Activated naive CD4-positive, alpha-beta T cell treated with Interleukin-2 at 50 U/mL for 16 hours (primary cell): ENCODE data around the gene CHCHD6.

Source experiments
- DNase-seq: peaks from one replicate; pipeline ENCODE4 v3.0.0-alpha.2; 2020

CHCHD6 gene

GRCh38 chr3:126983653-126984390, 279.8 kb downstream of the CHCHD6 start:
- DNase-seq: peak; percentile 42

DNA sequence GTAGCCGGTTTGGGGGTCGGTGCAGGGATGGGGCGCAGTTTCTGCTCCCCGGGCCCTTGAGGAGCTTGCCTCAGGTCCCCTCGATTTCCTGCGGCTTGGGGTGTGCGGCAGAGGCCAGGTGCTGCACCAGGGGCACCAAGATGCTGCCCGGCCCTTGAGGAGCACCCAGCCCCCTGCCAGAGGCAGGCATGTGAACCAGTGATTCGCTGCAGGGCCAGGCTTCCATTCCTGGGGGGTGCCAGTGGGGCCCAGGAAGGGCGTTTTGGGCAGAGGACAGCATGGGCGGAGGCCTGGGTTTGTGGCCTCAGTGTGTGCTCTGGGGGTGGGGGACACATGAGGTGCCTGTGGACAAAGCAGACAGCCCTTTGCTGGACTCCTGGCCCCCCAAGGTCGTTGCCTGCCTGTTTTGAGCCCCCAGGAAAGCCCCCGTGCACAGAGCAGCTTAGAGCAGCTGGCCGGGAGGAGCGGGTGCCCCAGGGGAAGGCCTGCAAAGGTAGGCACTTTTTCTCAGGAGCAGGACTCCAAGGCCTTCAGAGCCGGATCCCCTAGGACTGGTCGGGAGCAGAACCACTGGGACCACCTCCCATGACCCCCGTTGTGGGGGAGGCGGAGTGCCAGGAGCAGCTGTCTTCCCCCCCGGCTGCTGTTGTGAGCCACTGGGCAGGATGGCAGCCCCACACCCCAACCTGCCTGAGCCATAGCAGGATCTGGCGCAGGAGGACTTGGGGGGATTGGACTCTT, 280.5 kb downstream of the CHCHD6 start:
- DNase-seq: no peak

DNA sequence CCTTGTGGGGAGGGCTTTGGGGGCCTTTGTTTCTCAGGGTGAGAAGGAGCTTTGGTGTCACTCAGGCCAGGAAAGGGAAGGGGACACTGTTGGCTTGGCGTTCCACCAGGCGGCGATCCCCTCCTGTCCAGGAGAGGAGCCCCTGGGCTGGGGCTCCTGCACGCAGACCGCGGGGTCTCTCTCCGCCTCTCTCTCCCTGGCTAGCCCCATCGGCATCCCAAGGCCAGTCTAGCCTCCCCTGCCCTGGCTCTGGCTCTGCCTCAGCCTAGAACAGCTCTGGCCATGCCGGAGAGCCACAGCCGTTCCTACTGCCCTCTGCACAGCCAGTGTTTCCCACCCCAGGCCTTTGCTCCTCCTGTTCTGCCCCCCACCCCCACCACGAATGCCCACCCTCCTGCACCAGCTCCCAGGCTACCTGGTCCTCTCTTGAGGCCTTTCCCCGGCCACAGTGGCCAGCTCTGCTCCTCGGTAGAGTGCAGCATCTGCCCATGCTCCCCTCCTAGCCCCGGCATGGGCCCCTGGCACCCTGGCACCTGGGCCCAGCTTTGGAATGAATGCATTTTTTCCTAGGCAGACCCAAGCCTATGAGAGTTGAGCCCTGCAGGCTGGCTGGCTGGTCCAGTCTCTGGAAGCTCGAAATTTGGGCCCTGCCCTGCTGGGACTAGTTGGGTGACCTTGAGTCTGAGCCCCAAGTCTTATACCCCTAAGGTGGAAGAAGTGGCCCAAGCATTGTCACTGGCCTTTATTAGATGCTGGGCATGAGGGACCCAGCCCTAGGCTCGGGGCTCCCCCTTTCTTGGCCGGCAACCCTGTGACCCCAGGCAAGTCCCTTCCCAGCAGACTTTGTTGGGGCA, 281.3 kb downstream of the CHCHD6 start:
- no peak for DNase-seq

DNA sequence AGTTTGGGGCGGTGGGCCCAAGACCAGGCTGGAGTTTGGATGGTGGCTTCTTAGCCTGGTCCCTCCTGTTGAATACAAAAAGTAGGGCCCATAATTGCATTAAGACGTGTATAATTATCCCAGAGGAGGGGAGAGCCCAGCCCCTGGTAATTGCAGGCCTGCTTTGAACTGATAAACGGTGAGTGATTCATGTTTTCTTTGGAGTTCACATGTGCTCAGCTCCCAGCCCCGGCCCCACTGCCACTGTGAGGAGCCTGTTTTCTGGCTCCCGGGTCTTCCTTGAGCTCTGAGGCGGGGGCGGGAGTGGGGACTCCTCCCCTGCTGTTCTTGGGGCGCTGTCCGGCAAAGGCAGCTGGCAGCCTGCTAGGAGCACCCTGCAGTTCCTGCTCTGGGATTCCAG, 282.0 kb downstream of the CHCHD6 start:
- DNase-seq: no peak

GRCh38 chr3:126987129-126987528, 283.1 kb downstream of the CHCHD6 start:
- DNase-seq: no peak

DNA sequence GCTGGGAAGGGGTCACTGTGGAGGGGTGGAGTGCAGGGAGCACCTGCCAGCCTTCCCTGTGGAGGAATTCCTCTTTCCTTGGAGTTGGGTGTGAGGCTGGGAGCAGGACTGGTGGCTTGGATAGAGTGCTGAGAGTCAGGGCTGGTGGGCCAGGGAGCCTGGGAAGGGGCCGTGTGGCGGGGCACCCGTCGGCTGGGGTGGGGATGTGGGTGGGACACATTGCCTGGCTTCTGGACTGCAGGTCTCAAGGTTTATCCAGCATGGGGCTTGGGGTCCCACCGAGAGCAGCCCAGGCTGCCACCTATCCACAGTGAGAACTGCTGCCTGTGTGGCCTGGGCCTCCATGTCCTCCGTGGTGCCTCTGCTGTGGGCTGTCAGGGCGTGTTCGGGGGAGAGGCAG, 283.6 kb downstream of the CHCHD6 start:
- DNase-seq: no peak

DNA sequence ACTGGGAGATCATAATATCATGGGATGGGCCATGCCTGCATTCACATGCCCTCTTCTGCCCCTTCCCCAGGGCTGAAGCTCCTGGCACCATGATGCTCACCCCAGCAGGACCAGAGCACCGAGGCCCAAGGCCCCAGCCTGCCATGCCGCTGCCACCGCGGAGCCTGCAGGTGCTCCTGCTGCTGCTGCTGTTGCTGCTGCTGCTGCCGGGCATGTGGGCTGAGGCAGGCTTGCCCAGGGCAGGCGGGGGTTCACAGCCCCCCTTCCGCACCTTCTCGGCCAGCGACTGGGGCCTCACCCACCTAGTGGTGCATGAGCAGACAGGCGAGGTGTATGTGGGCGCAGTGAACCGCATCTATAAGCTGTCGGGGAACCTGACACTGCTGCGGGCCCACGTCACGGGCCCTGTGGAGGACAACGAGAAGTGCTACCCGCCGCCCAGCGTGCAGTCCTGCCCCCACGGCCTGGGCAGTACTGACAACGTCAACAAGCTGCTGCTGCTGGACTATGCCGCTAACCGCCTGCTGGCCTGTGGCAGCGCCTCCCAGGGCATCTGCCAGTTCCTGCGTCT, 284.5 kb downstream of the CHCHD6 start:
- DNase-seq: no peak

DNA sequence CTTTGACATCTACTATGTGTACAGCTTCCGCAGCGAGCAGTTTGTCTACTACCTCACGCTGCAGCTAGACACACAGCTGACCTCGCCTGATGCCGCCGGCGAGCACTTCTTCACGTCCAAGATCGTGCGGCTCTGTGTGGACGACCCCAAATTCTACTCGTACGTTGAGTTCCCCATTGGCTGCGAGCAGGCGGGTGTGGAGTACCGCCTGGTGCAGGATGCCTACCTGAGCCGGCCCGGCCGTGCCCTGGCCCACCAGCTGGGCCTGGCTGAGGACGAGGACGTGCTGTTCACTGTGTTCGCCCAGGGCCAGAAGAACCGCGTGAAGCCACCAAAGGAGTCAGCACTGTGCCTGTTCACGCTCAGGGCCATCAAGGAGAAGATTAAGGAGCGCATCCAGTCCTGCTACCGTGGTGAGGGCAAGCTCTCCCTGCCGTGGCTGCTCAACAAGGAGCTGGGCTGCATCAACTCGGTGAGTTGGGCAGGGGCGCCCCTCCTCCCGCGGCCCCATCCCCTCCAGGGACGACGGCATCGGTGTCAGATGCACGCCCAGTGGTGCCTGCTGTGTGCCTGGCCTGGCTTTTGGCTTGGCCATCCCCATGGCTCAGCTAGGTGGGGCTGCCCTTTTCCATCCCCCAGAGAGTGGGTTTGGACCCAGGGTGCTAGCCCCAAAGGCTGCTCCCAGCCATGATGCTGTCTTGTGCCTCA, 285.4 kb downstream of the CHCHD6 start:
- DNase-seq: no peak

GRCh38 chr3:126990024-126990700, 286.1 kb downstream of the CHCHD6 start:
- DNase-seq: no peak

DNA sequence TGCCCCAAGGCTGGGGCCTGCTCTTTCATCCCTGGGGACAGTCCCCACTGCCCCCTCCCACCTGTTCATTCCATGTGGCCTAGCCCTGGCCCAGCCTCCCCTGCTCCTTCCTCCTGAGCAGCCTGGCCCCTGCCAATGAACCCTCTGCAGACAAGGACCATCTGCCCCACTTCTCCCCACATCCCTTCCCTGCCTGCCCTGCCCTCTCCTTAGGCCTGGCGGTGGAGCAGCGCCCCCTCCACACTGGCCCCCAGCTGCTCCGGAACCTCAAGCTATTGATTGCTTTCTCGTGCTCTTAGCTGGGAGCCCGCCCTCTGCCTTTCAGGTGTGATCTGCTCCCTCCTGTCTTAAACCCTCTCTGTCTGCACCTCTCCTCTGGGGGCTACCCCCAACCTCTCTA, 286.9 kb downstream of the CHCHD6 start:
- no peak for DNase-seq

- DNase-seq: no peak
Measured at GRCh38 chr3:126991366-126992200, 287.5 kb downstream of the CHCHD6 start.

DNA sequence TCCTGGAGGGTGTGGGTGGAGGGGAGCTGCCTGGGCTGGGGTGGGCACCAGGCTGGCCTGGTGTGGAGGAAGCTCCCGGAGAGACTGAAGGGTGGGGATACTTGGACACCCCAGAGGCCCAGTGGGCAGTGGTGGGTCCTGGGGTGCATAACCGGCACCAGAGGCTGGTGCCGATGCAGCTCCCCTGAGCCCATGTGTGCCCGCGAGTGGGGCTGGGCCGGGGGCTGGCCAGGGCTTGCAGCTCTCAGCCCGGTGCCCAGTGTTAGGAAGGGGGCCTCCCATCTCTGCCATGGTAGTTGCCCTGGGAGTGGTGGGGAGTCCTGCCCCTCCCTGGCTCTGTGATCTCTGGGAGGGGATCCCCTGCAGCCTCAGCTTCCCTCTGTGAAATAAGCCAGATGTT, 288.2 kb downstream of the CHCHD6 start:
- no peak for DNase-seq

- no peak for DNase-seq
Measured at GRCh38 chr3:126992776-126993175, 288.7 kb downstream of the CHCHD6 start.

- no peak for DNase-seq
Measured at GRCh38 chr3:126993436-126993835, 289.4 kb downstream of the CHCHD6 start.

DNA sequence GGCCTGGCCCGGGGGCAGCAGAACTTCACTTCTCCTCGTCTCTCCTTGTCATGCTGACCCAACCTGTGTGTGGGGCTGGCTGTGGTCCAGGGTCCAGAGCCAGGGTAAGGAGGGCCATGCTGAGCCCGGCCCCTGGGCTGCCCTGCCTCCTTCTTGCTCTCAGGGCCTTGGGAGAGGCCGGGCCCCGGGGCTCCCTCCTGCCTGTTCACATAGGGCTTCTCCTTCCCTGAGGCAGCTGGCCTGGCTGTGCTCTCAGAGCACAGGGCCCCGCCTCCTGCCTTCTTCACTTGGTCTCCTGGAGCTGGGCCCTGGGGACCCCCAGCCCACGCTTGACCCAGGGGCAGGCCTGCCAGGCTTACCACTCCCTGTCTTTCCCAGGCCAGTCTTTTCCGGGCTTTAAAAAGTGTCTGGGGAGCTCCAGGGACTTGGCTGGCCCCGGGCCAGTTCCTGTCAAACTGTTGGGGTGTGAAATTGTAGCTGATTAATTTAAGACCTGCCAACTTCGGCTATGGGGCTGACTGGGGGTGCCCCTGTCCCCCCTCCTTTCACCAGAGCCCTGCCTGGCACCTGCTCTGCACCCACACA, 290.7 kb downstream of the CHCHD6 start:
- no peak for DNase-seq

DNA sequence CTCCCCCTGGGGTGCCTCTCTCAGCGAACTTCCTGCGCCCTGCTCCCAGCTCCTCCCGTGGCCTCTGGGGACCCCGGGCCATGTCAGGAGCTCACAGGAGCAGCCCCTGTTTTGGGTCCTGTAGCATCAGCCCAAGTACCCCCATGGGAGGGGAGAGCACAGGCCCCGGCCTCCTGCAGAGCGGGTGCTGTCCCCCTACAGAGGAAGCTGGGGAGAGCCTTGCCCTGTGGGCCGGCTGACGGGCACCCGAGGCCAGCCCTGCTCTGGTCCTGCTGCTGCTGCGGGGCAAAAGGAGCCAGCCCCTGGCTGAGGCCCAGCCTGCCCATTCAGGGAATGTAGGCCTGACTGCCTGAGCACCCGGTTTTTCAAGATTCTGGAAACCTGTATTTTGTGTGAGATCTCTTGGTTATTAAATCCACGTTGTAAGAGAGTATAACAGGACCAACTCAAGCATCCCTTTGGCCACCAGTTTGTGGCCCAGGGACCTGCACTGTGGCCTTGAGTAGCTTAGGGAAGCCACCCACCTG, 291.3 kb downstream of the CHCHD6 start:
- DNase-seq: no peak

DNA sequence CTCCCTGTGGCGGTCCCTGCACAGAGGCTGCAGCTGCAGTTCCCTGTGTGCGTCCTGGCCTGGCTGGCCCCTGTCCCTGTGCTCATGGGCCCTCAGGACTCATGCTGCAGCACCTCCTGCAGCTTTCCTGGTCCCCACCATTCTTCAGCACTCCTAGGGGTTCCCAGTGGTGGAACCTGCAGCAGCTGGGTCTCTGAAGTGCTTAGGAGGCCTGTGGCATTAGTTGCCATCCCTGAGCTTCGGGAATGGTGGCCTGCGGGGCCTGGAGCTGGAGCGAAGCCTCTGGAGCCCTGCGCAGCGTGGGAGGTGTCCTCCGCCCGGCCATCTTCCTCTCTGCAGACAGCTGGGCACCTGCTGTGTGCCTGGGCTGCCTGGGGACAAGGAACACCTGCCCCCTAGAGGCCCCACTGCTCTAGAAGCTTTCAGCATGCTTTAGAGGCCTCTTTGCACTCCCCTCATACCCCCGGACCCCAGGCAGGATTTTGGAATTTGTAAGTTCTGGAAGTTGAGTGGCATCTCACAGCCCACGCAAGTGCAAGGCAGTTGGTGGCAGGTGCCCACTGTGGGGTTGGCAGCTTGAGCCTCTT, 292.0 kb downstream of the CHCHD6 start:
- DNase-seq: no peak

DNA sequence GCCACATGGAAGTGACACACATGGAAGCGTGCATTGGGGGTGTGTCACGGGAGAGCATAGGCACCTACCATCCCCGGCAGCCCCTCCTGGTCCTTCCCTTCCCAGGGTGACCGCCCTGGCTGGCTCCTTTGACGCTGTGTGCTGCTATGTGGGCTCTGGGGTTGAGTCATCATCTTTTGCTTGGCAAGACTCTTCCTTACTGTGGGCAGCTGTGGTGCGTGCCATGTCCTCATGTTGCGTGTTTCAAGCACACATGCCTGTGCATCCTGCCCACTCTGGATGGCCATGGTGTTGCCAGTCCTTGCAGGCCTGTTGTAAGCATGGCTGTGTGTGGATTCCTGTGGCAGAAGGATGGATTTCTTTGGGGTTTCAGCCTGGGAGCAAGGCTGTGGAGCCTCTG, 292.9 kb downstream of the CHCHD6 start:
- no peak for DNase-seq

DNA sequence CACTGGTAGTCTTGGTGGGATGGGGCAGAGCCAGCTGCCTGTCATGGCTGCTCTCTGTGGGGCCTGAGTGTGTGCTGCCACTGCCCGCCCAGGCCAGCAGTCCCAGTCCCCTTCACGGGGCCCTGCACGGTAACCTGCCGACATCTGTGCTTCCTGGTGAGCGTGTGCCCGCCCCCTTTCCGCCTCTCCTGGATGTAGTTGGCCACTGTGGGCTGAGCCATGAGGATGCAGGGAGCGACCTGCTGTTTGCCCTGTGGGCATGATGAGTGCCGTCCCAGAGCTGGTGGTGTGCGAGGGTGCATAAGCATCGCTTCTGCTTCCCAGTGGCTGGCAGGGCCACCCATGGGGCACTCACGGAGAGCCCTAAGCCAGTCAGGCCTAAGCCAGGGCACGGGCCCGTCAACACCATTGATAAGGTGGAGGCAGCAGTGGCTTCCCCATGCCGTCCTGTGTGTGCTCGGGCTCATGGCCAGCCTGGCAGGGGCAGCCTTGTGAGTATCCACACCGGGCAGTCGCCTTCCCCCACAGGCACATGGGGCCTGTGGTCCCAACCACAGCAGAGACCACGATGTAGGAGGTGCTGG, 293.5 kb downstream of the CHCHD6 start:
- DNase-seq: no peak

GRCh38 chr3:126998320-126998719, 294.3 kb downstream of the CHCHD6 start:
- no peak for DNase-seq
